Measurements from ENCODE around the gene CTCFL. TPM values are rescaled to one million over a fixed set of nuclear protein-coding genes. Genes with fewer than 3 reads are reported as not detected.

The CTCFL gene
- total and polyA plus RNA-seq, 2 donors (not counting 3 experiments of a cell fraction or from before 2014, with no cell fraction given), result not detected

- Histone ChIP-seq H3K27me3 (ENCODE audit: control insufficient read depth in 2 of 2, insufficient read depth in 2 of 2, low read length in 2 of 2) (peaks cover 10 to 18% of the 10 kb centered on the region in 2 experiments), H3K9me3 (replicated peaks; ENCODE audit: control insufficient read depth, insufficient read depth, low read length) (no peaks in the 10 kb centered on the region), H3K36me3 (ENCODE audit: control insufficient read depth in 2 of 2, extremely low read depth in 1 of 2, insufficient read depth in 2 of 2, low read length in 2 of 2) (no peaks in the 10 kb centered on the region), H3K4me3 (replicated peaks in 1 of 3; ENCODE audit: insufficient read depth in 1 of 3, low read depth in 1 of 3, low read length in 3 of 3) (no peak overlapping the region), H3K9ac (replicated peaks; ENCODE audit: extremely low read depth, insufficient read depth, low read length) (no peak overlapping the region), H4K20me1 (replicated peaks; ENCODE audit: control insufficient read depth, extremely low read depth, insufficient read depth, low read length) (no peaks in the 10 kb centered on the region), H2AFZ (ENCODE audit: low read depth, low read length) (no peak overlapping the region), H3K27ac (ENCODE audit: insufficient read depth, low read depth, low read length) (no peak overlapping the region), H3K79me2 (ENCODE audit: control insufficient read depth, insufficient read depth, low read length) (no peaks in the 10 kb centered on the region), H3K4me2 (ENCODE audit: insufficient read depth, low read length) (no peak overlapping the region), H3K4me1 (ENCODE audit: control insufficient read depth, extremely low read depth, insufficient read depth, low read length) (peaks cover 2% of the 10 kb centered on the region), H3K9me1 (replicated peaks; ENCODE audit: control insufficient read depth, extremely low read depth, insufficient read depth, low read length) (no peaks in the 10 kb centered on the region)
- ChIA-PET POLR2A (no interaction called here), CTCF (interaction anchor here (0.6 to 2.1 kb wide), 9 partner anchors 17 to 121 kb away, joined by 3 to 86 read pairs (median 6); partner anchors contain the start of gene RBM38)
- intact Hi-C loops (cut with micrococcal nuclease), result loop anchor here (1.0 to 10.0 kb wide), 3 partner anchors 115 to 941 kb away; no protein-coding TSS in a partner anchor
- dilution Hi-C loops (cut with MboI; ENCODE audit: extremely low pct_ligation_motif_present, low sequenced_read_pairs), result no loop called here
- no peak for FAIRE-seq
- TF ChIP-seq EZH2 (IDR thresholded peaks at IDR 0.05; ENCODE audit: borderline replicate concordance, low read depth, low read length, severe bottlenecking) (no peak), CTCF (IDR thresholded peaks at IDR 0.05; ENCODE audit: extremely low read depth in 1 of 2, insufficient read depth in 1 of 2, low read depth in 1 of 2, low read length in 2 of 2) (no peak), FOS (IDR thresholded peaks at IDR 0.05; ENCODE audit: borderline replicate concordance, insufficient read depth, low read length) (no peak), GATA2 (IDR thresholded peaks at IDR 0.05; ENCODE audit: insufficient read depth, insufficient read length, low read depth, low read length) (no peak), MYC (IDR thresholded peaks at IDR 0.05; ENCODE audit: low read depth, low read length) (no peak), POLR2A (IDR thresholded peaks at IDR 0.05; ENCODE audit: low read depth, low read length) (no peak), JUN (IDR thresholded peaks at IDR 0.05; ENCODE audit: borderline replicate concordance, insufficient read depth, insufficient read length, low read depth) (no peak), POLR2AphosphoS5 (IDR thresholded peaks at IDR 0.05; ENCODE audit: insufficient read depth, low read depth, low read length) (no peak), MAX (IDR thresholded peaks at IDR 0.05; ENCODE audit: insufficient read depth, insufficient read length) (no peak)
- DNase-seq (ENCODE audit: low read depth, low spot score), result no peak
- BruUV-seq (replicated peaks), result no TSS peak
These were observed 29.0 kb downstream of the CTCFL start for GRCh38 chr20:57495978-57496377.

All from endothelial cell of umbilical vein (primary cell).